ENCODE measurements around the gene MYCT1. TPM values are rescaled to one million over a fixed set of nuclear protein-coding genes. Genes with fewer than 3 reads are reported as not detected.

Gene MYCT1, protein sequence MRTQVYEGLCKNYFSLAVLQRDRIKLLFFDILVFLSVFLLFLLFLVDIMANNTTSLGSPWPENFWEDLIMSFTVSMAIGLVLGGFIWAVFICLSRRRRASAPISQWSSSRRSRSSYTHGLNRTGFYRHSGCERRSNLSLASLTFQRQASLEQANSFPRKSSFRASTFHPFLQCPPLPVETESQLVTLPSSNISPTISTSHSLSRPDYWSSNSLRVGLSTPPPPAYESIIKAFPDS
- total RNA-seq (10 to 100 TPM; 26.9 to 67.4 (median 62.7) TPM), polyA plus RNA-seq (10 to 100 TPM in 2 of 3 donors, 1 to 10 TPM in 1; 8.8 to 25.3 (median 11.3) TPM)
- long read RNA-seq, donor 1, transcript MYCT1-201 (2 exons, 3,030 nt): major isoform, 44 of 112 reads
- long read RNA-seq, donor 1, partial matches to known transcripts: 68 of 112 reads
- long read RNA-seq, donor 1, other reads (novel, unspliced or antisense): 0 of 112 reads
- long read RNA-seq, donor 2, transcript MYCT1-201 (2 exons, 3,030 nt): major isoform, 33 of 33 reads
- long read RNA-seq, donor 2, partial matches to known transcripts: 0 of 33 reads
- long read RNA-seq, donor 2, other reads (novel, unspliced or antisense): 0 of 33 reads

- intact Hi-C loops (cut with DNase I; ENCODE audit: low total_unique reads): no loop called here
- TF ChIP-seq, protein P1, sequence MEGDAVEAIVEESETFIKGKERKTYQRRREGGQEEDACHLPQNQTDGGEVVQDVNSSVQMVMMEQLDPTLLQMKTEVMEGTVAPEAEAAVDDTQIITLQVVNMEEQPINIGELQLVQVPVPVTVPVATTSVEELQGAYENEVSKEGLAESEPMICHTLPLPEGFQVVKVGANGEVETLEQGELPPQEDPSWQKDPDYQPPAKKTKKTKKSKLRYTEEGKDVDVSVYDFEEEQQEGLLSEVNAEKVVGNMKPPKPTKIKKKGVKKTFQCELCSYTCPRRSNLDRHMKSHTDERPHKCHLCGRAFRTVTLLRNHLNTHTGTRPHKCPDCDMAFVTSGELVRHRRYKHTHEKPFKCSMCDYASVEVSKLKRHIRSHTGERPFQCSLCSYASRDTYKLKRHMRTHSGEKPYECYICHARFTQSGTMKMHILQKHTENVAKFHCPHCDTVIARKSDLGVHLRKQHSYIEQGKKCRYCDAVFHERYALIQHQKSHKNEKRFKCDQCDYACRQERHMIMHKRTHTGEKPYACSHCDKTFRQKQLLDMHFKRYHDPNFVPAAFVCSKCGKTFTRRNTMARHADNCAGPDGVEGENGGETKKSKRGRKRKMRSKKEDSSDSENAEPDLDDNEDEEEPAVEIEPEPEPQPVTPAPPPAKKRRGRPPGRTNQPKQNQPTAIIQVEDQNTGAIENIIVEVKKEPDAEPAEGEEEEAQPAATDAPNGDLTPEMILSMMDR (IDR thresholded peaks at IDR 0.05 in 8 of 11, conservative IDR thresholded peaks at IDR 0.05 in 3 of 11): no peak
- TF ChIP-seq POLR2AphosphoS5 (IDR thresholded peaks at IDR 0.05): peak in 1 of 3 donors; percentile 44
- Histone ChIP-seq H3K27ac (peak within 1 kb of the TSS; percentile 48 to 79 (median 74)), H3K4me1 (peaks cover 0 to 12% (median 2%) of the 10 kb centered on the region in 6 donors), H3K4me3 (peak within 1 kb of the TSS in 6 of 8 donors; percentile 11 to 63 (median 34)), H3K36me3 (no peaks in the 10 kb centered on the region), H3K9me3 (no peaks in the 10 kb centered on the region), H3K27me3 (replicated peaks in 1 of 7) (peaks cover 0 to 20% (median 0%) of the 10 kb centered on the region in 7 donors)
- 21 to 31% (median 25%) methylated on average over 2 of the region's 2 CpGs for WGBS, 5 donors
- DNase-seq: no peak
Measured at GRCh38 chr6:152697634-152698033, at the start of gene MYCT1. Gene MYCT1, plus strand, starts transcription at chr6:152697897. Its CDS starts 6 bp downstream, at chr6:152697903.

- no peak for DNase-seq
Measured at GRCh38 chr6:152648105-152648504, 49.6 kb upstream of the MYCT1 start.

GRCh38 chr6:152651986-152652385 lies 45.7 kb upstream of the MYCT1 start:
- H3K27me3 ChIP-seq (replicated peaks in 1 of 7): no peaks in the 10 kb centered on the region
- DNase-seq: no peak
- no peaks in the 10 kb centered on the region for H3K4me1 ChIP-seq
- TF ChIP-seq POLR2A (IDR thresholded peaks at IDR 0.05) (no peak), POLR2AphosphoS5 (IDR thresholded peaks at IDR 0.05) (no peak)
- TF ChIP-seq, protein P1 (IDR thresholded peaks at IDR 0.05 in 8 of 11, conservative IDR thresholded peaks at IDR 0.05 in 3 of 11): no peak
- no peak overlapping the region for H3K27ac ChIP-seq
- H3K36me3 ChIP-seq: no peaks in the 10 kb centered on the region
- no peaks in the 10 kb centered on the region for H3K9me3 ChIP-seq
- intact Hi-C loops (cut with DNase I; ENCODE audit: low total_unique reads): no loop called here
- WGBS, 5 donors: 67 to 93% (median 83%) methylated on average over 3 of the region's 3 CpGs
- no peak overlapping the region for H3K4me3 ChIP-seq

More at GRCh38 chr6:152648105-152648504, 49.6 kb upstream of the MYCT1 start:
- H3K4me1 ChIP-seq: no peaks in the 10 kb centered on the region
- no peaks in the 10 kb centered on the region for H3K9me3 ChIP-seq
- H3K27me3 ChIP-seq (replicated peaks in 1 of 7): peaks cover 0 to 5% (median 0%) of the 10 kb centered on the region in 7 donors
- WGBS, 5 donors: 66 to 94% (median 86%) methylated on average over 2 of the region's 2 CpGs
- no peak overlapping the region for H3K4me3 ChIP-seq
- H3K27ac ChIP-seq: no peak overlapping the region
- no peaks in the 10 kb centered on the region for H3K36me3 ChIP-seq
- no peak for TF ChIP-seq POLR2A (IDR thresholded peaks at IDR 0.05)
- TF ChIP-seq POLR2AphosphoS5 (IDR thresholded peaks at IDR 0.05): no peak
- TF ChIP-seq, protein P1 (IDR thresholded peaks at IDR 0.05 in 8 of 11, conservative IDR thresholded peaks at IDR 0.05 in 3 of 11): no peak
- intact Hi-C loops (cut with DNase I; ENCODE audit: low total_unique reads): no loop called here

- H3K4me3 ChIP-seq: no peak overlapping the region
- TF ChIP-seq POLR2AphosphoS5 (IDR thresholded peaks at IDR 0.05): no peak
- TF ChIP-seq POLR2A (IDR thresholded peaks at IDR 0.05): no peak
- TF ChIP-seq, protein P1 (IDR thresholded peaks at IDR 0.05 in 8 of 11, conservative IDR thresholded peaks at IDR 0.05 in 3 of 11): no peak
- no peak overlapping the region for H3K27ac ChIP-seq
- DNase-seq: no peak
- H3K4me1 ChIP-seq: no peaks in the 10 kb centered on the region
- 92 to 97% (median 95%) methylated on average over 3 of the region's 3 CpGs for WGBS, 5 donors
- H3K9me3 ChIP-seq: no peaks in the 10 kb centered on the region
- intact Hi-C loops (cut with DNase I; ENCODE audit: low total_unique reads): no loop called here
- H3K27me3 ChIP-seq (replicated peaks in 1 of 7): no peaks in the 10 kb centered on the region
- H3K36me3 ChIP-seq: no peaks in the 10 kb centered on the region
Measured at GRCh38 chr6:152661776-152662175, 35.9 kb upstream of the MYCT1 start.
